Measurements from ENCODE around the gene TCF4. TPM values are rescaled to one million over a fixed set of nuclear protein-coding genes. Genes with fewer than 3 reads are reported as not detected.

TCF4 gene
- total and polyA plus RNA-seq, 8 donors, result 5.1 to 187 (median 39.9) TPM

DNA sequence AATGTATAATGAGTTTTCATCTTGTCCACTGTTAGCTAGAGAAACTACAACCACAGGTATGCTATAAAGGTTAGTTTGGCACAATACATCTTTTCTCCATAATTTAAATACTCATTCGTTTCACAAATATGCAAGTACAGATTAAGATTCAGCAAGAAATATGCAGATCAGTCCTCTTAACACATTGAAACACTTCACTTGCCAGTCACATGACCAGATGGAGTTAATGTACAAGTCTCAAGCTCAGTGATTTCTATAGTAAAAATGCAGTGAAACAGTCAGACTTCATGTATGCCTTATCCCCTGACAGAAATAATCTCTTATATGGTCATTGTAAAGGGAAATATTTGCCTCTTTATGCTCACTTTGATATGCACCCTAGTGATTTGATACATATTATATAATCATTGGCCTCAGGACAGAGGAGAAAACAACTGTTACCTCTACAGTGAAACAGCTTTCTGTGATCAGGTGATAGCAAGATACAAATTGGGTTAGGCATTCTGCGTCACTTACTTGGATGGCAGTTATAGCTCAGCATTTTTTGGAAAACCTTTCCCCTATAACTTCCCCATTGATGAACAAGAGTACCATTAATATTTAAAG lies 104.6 kb downstream of the TCF4 start:
- DNase-seq, result no peak
- peaks cover 0 to 10% (median 2%) of the 10 kb centered on the region in 4 donors for H3K4me1 ChIP-seq
- no peak overlapping the region for H3K27ac ChIP-seq
- H3K36me3 ChIP-seq, result no peaks in the 10 kb centered on the region
- H3K4me3 ChIP-seq, result no peak overlapping the region
- TF ChIP-seq POLR2A (IDR thresholded peaks at IDR 0.05) (no peak), POLR2AphosphoS5 (IDR thresholded peaks at IDR 0.05) (no peak), CTCF (IDR thresholded peaks at IDR 0.05) (no peak), EP300 (IDR thresholded peaks at IDR 0.05) (no peak)
- no peaks in the 10 kb centered on the region for H3K27me3 ChIP-seq
- WGBS, 5 donors, result 79 to 87% (median 84%) methylated on average over 2 of the region's 2 CpGs
- intact Hi-C loops (cut with DNase I; ENCODE audit: low total_unique reads), result no loop called here
- H3K9me3 ChIP-seq, result no peaks in the 10 kb centered on the region

DNA sequence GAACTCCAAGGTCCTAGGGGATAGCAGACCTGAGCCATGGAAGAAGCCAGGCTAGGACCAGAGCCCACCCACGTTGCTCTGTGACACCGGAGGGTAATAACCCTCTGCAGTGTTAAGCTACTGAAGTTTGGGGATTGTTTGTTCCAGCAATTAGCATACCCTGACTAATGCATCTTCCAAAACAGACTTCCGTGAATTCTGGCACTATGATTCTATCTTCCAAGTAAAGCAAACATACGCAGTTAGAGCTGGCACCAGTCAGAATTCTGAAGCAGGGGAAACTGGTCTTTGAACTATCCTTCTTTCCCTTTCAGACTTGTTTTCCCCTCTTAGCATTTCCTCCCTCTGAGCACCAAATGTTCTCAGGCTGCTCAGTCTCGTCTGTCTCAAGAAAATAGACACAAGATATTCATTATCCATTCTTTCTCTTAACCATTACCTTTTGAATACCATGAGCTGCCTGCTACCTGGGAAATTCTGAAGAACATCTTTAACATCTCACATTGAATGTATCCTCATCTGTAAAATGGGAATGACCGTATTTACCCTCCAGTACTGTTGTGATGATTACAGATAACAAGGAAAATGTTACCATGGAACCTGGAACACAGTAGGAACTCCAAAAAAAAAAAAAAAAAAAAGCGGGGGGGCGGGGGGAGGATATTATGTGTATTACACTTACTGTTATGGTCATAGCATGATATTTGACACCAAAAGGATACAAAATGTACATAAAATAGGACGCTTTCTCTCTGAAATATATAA lies 108.2 kb downstream of the TCF4 start:
- WGBS, 5 donors, result 67 to 78% (median 73%) methylated on average over 9 of the region's 9 CpGs
- intact Hi-C loops (cut with DNase I; ENCODE audit: low total_unique reads), result no loop called here
- Histone ChIP-seq H3K4me1 (peaks cover 0 to 24% (median 12%) of the 10 kb centered on the region in 4 donors), H3K9me3 (no peaks in the 10 kb centered on the region), H3K4me3 (no peak overlapping the region), H3K36me3 (no peaks in the 10 kb centered on the region), H3K27ac (peak overlapping the region in 1 of 5 donors; percentile 84), H3K27me3 (no peaks in the 10 kb centered on the region)
- DNase-seq, result no peak
- no peak for TF ChIP-seq POLR2AphosphoS5 (IDR thresholded peaks at IDR 0.05)
- TF ChIP-seq EP300 (IDR thresholded peaks at IDR 0.05), result no peak
- TF ChIP-seq POLR2A (IDR thresholded peaks at IDR 0.05), result no peak
- no peak for TF ChIP-seq CTCF (IDR thresholded peaks at IDR 0.05)

DNA sequence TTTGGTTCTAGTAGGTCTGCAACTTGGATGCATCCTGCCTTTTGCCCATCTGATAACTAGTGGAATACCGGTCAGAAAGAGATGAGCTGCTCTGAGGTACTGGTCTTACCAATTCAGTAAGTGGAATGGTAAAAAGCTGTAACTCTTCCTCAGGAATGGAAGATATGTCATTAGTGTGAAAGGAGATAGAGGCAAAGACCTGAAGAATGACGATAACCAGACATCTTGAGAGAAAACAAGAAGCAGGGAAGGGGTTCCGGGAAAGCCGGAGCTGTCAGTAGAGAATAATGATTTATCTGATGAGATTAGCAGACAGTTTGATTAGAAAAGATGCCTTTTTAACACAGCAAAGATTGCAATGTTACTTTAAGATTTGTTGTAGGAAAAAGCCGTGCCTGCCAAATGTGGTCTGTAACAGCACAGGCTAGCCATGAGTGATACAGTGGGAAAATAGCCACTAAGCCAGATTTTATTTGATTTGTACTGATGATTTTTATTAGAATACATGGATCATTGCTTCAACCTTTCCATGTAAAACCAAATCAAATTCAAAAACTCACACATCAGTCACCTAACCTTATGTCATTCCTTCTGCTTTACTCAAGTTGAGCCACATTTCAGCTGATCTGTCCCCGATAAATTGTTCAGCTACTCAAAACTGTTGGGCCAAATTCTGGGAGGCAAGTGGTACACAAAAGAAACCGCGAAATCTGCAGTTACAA lies 110.0 kb downstream of the TCF4 start:
- Histone ChIP-seq H3K9me3 (no peaks in the 10 kb centered on the region), H3K4me3 (peak overlapping the region; percentile 41 to 45 (median 42)), H3K4me1 (peaks cover 0 to 24% (median 12%) of the 10 kb centered on the region in 4 donors), H3K36me3 (no peaks in the 10 kb centered on the region), H3K27ac (peak overlapping the region in 4 of 5 donors; percentile 36 to 84 (median 79)), H3K27me3 (no peaks in the 10 kb centered on the region)
- DNase-seq, result peak in 1 of 2 donors; percentile 56
- TF ChIP-seq POLR2AphosphoS5 (IDR thresholded peaks at IDR 0.05), result no peak
- TF ChIP-seq POLR2A (IDR thresholded peaks at IDR 0.05), result no peak
- TF ChIP-seq CTCF (IDR thresholded peaks at IDR 0.05), result no peak
- no peak for TF ChIP-seq EP300 (IDR thresholded peaks at IDR 0.05)
- 31 to 58% (median 48%) methylated on average over 8 of the region's 8 CpGs for WGBS, 5 donors
- intact Hi-C loops (cut with DNase I; ENCODE audit: low total_unique reads), result no loop called here

- Histone ChIP-seq H3K27me3 (no peaks in the 10 kb centered on the region), H3K9me3 (no peaks in the 10 kb centered on the region), H3K27ac (peak overlapping the region; percentile 36 to 84 (median 77)), H3K36me3 (no peaks in the 10 kb centered on the region), H3K4me3 (peak overlapping the region; percentile 41 to 45 (median 42)), H3K4me1 (peaks cover 0 to 24% (median 12%) of the 10 kb centered on the region in 4 donors)
- DNase-seq, result peak in 1 of 2 donors; percentile 75
- TF ChIP-seq POLR2AphosphoS5 (IDR thresholded peaks at IDR 0.05), result peak in 1 of 3 donors; percentile 58
- TF ChIP-seq EP300 (IDR thresholded peaks at IDR 0.05), result no peak
- TF ChIP-seq POLR2A (IDR thresholded peaks at IDR 0.05), result no peak
- peak in 2 of 7 experiments; percentile 4 to 9 for TF ChIP-seq CTCF (IDR thresholded peaks at IDR 0.05)
- intact Hi-C loops (cut with DNase I; ENCODE audit: low total_unique reads), result no loop called here
- WGBS, 5 donors, result 2 to 15% (median 11%) methylated on average over 4 of the region's 4 CpGs
These were observed 110.5 kb downstream of the TCF4 start for GRCh38 chr18:55477499-55477859.

Data from stomach (tissue), 9 donors.